Measurements from ENCODE around the gene PSENEN.
A peak's percentile ranks its signal among the peaks of the same experiment; 100 is the strongest.

DNA sequence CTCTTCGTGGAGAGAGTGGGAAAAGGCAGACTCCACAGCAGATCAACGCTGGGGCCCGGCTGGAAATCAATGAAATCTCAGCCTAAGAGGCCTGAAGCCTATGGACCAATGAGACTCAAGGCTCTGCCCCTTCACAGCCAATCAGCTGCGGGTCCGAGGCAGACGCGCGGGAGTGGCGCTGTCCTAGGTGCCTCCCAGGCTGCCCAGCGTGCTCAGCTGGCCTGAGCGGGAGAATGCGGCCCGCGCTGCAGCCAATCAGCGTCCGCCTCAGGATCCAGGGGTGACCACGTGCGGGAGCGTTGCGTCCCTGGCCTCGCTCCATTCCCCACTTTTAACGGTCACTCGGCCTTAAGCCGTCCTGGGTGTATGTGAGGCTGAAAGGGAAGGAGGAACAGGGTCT, 41.2 kb upstream of the PSENEN start, which contains the start of gene ZBTB32:
- TF ChIP-seq, protein P1, sequence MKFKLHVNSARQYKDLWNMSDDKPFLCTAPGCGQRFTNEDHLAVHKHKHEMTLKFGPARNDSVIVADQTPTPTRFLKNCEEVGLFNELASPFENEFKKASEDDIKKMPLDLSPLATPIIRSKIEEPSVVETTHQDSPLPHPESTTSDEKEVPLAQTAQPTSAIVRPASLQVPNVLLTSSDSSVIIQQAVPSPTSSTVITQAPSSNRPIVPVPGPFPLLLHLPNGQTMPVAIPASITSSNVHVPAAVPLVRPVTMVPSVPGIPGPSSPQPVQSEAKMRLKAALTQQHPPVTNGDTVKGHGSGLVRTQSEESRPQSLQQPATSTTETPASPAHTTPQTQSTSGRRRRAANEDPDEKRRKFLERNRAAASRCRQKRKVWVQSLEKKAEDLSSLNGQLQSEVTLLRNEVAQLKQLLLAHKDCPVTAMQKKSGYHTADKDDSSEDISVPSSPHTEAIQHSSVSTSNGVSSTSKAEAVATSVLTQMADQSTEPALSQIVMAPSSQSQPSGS (CRISPR knock-in tag; IDR thresholded peaks at IDR 0.05): no peak
- TF ChIP-seq, protein P2, sequence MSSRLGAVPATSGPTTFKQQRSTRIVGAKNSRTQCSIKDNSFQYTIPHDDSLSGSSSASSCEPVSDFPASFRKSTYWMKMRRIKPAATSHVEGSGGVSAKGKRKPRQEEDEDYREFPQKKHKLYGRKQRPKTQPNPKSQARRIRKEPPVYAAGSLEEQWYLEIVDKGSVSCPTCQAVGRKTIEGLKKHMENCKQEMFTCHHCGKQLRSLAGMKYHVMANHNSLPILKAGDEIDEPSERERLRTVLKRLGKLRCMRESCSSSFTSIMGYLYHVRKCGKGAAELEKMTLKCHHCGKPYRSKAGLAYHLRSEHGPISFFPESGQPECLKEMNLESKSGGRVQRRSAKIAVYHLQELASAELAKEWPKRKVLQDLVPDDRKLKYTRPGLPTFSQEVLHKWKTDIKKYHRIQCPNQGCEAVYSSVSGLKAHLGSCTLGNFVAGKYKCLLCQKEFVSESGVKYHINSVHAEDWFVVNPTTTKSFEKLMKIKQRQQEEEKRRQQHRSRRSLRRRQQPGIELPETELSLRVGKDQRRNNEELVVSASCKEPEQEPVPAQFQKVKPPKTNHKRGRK (tag; IDR thresholded peaks at IDR 0.05): no peak
- TF ChIP-seq, protein P3, sequence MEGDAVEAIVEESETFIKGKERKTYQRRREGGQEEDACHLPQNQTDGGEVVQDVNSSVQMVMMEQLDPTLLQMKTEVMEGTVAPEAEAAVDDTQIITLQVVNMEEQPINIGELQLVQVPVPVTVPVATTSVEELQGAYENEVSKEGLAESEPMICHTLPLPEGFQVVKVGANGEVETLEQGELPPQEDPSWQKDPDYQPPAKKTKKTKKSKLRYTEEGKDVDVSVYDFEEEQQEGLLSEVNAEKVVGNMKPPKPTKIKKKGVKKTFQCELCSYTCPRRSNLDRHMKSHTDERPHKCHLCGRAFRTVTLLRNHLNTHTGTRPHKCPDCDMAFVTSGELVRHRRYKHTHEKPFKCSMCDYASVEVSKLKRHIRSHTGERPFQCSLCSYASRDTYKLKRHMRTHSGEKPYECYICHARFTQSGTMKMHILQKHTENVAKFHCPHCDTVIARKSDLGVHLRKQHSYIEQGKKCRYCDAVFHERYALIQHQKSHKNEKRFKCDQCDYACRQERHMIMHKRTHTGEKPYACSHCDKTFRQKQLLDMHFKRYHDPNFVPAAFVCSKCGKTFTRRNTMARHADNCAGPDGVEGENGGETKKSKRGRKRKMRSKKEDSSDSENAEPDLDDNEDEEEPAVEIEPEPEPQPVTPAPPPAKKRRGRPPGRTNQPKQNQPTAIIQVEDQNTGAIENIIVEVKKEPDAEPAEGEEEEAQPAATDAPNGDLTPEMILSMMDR (IDR thresholded peaks at IDR 0.05 in 2 of 3, conservative IDR thresholded peaks at IDR 0.05 in 1 of 3; ENCODE audit: insufficient read depth in 2 of 3, low read depth in 1 of 3, low read length in 3 of 3): no peak
- TF ChIP-seq ZNF23 (CRISPR knock-in tag; IDR thresholded peaks at IDR 0.05) (no peak), ATF1 (CRISPR knock-in tag; IDR thresholded peaks at IDR 0.05) (no peak), ATF1 (tag; IDR thresholded peaks at IDR 0.05) (peak; percentile 75), GATA2 (CRISPR knock-in tag; IDR thresholded peaks at IDR 0.05) (no peak), JUN (IDR thresholded peaks at IDR 0.05; ENCODE audit: borderline replicate concordance, low read depth, low read length) (no peak), JUN (CRISPR knock-in tag; IDR thresholded peaks at IDR 0.05; ENCODE audit: borderline replicate concordance) (no peak)
